Measurements from ENCODE around the gene PLCL1. TPM values are rescaled to one million over a fixed set of nuclear protein-coding genes. Genes with fewer than 3 reads are reported as not detected.
"Not testable (repeated sequence)": the region's sequence is repeated elsewhere in the genome, so short reads cannot be mapped to it uniquely, and the experiment has no call there.

PLCL1 gene
- total and polyA plus RNA-seq, 3 experiments from 2014 or later, result 0.70 to 2.0 (median 0.71) TPM

DNA sequence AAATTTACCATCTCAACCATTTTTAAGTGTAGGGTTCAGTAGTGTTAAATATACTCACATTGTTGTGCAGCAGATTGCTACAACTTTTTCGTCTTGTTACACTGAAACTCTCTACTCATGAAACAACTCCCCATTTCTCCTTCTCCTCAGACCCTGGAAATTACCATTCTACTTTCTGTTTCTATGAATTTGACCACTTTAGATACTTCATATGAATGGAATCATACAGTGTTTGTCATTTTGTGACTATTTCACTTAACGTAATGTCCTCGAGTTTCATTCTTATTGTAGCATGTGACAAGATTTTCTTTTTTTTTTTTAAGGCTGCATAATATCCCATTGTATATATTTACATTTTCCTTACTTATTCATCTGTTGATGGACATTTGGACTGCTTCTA is 203.8 kb downstream of the PLCL1 start:
- H3K4me3 ChIP-seq (ENCODE audit: low read length), result no peak overlapping the region
- no peak for DNase-seq
- peaks cover 6% of the 10 kb centered on the region for H3K4me1 ChIP-seq (ENCODE audit: insufficient read depth, low read length)
- no peaks in the 10 kb centered on the region for H3K27me3 ChIP-seq (ENCODE audit: insufficient read depth, low read length, poor library complexity, severe bottlenecking)
- H3K27ac Mint-ChIP-seq, result peak overlapping the region in 1 of 8 donors; percentile 34
- no peak overlapping the region for H3K4me3 Mint-ChIP-seq
- ChIA-PET POLR2A (no interaction called here), CTCF (no interaction called here)
- peaks cover 0 to 11% (median 2%) of the 10 kb centered on the region in 3 donors for H3K36me3 Mint-ChIP-seq
- H3K9me3 Mint-ChIP-seq, result peaks cover 15 to 25% (median 21%) of the 10 kb centered on the region in 5 donors
- no peaks in the 10 kb centered on the region for H3K36me3 ChIP-seq (ENCODE audit: insufficient read depth, low read length)
- H3K9me3 ChIP-seq (ENCODE audit: low read length), result no peaks in the 10 kb centered on the region
- H3K4me1 Mint-ChIP-seq, result peaks cover 9 to 39% (median 11%) of the 10 kb centered on the region in 3 donors
- H3K27ac ChIP-seq (ENCODE audit: low read depth, low read length), result no peak overlapping the region
- peaks cover 0 to 2% of the 10 kb centered on the region in 2 donors for H3K27me3 Mint-ChIP-seq

DNA sequence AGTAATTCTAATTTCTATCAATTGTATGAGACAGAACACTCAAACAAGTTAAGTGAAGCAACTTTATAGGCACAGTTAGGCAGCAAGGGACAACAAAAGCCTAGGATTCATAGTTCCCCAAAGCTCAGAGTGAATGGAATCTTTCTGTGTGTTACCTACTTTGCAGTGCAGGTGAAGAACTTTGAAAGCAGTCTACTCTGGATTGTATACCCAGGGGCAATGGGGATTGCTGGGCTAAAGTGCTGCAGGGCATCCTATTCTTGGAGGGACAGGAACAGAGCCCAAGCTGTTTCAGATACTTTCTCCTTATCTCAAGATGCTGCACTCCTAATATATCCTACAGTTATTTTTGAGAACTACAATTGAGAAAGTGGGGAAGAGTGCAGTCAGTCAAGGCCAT is 207.6 kb downstream of the PLCL1 start:
- Histone ChIP-seq H3K9me3 (ENCODE audit: low read length) (no peaks in the 10 kb centered on the region), H3K36me3 (ENCODE audit: insufficient read depth, low read length) (no peaks in the 10 kb centered on the region), H3K27me3 (ENCODE audit: insufficient read depth, low read length, poor library complexity, severe bottlenecking) (no peaks in the 10 kb centered on the region), H3K4me1 (ENCODE audit: insufficient read depth, low read length) (peaks cover 10% of the 10 kb centered on the region), H3K27ac (ENCODE audit: low read depth, low read length) (no peak overlapping the region), H3K4me3 (ENCODE audit: low read length) (no peak overlapping the region)
- CTCF ChIA-PET, result no interaction called here
- H3K36me3 Mint-ChIP-seq, result peaks cover 0 to 12% (median 2%) of the 10 kb centered on the region in 3 donors
- H3K27me3 Mint-ChIP-seq, result no peaks in the 10 kb centered on the region
- DNase-seq, result no peak
- H3K4me3 Mint-ChIP-seq, result no peak overlapping the region
- peaks cover 0 to 9% (median 2%) of the 10 kb centered on the region in 3 donors for H3K4me1 Mint-ChIP-seq
- no peak overlapping the region for H3K27ac Mint-ChIP-seq
- H3K9me3 Mint-ChIP-seq, result peaks cover 15 to 28% (median 25%) of the 10 kb centered on the region in 5 donors
- POLR2A ChIA-PET, result no interaction called here

DNA sequence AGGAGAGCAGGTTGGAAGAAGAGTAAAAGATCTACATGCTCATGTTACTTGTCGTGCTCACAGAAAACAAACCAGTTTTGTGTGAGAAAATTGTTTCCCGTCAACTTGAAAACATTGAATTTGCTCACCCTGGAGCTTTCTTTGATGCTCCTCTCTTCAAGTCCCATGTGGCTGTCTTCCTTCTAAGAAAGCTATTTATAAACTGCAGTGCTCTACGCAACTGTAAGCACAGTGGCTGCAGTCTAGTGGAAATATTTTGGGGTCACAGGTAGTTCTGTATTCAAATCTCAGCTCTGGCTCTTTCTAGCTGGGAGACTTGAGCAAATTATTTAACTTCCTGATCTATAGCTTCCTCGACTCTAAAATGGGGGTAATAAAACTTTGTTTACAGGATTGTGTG is 211.8 kb downstream of the PLCL1 start:
- Histone ChIP-seq H3K27me3 (ENCODE audit: insufficient read depth, low read length, poor library complexity, severe bottlenecking) (no peaks in the 10 kb centered on the region), H3K4me3 (ENCODE audit: low read length) (no peak overlapping the region), H3K27ac (ENCODE audit: low read depth, low read length) (no peak overlapping the region), H3K4me1 (ENCODE audit: insufficient read depth, low read length) (peaks cover 10% of the 10 kb centered on the region), H3K9me3 (ENCODE audit: low read length) (no peaks in the 10 kb centered on the region), H3K36me3 (ENCODE audit: insufficient read depth, low read length) (no peaks in the 10 kb centered on the region)
- no peak overlapping the region for H3K4me3 Mint-ChIP-seq
- peaks cover 0 to 2% (median 0%) of the 10 kb centered on the region in 3 donors for H3K4me1 Mint-ChIP-seq
- DNase-seq, result no peak
- H3K27ac Mint-ChIP-seq, result no peak overlapping the region
- no peaks in the 10 kb centered on the region for H3K27me3 Mint-ChIP-seq
- peaks cover 8 to 22% (median 13%) of the 10 kb centered on the region in 5 donors for H3K9me3 Mint-ChIP-seq
- ChIA-PET CTCF (no interaction called here), POLR2A (no interaction called here)
- H3K36me3 Mint-ChIP-seq, result peaks cover 0 to 10% (median 0%) of the 10 kb centered on the region in 3 donors

DNA sequence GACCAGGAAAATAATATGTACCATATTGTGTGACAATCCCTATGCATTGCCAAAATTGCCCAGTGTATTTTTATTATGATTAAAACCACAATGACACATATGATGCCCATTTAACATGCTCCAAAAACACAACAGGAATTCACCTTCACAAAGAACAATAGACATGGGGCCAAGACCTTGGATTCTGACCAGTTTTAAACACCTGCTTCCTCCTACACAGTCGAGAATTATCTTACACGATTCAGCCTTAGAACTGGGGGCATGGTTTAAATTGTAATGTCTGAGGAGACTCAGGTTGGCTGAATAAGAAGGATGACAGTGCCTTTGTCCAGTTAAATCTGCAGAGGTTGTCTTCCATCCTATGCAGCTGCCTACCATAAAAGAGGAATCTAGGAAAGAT is 212.7 kb downstream of the PLCL1 start:
- H3K27ac ChIP-seq (ENCODE audit: low read depth, low read length), result no peak overlapping the region
- peaks cover 10% of the 10 kb centered on the region for H3K4me1 ChIP-seq (ENCODE audit: insufficient read depth, low read length)
- Mint-ChIP-seq H3K27ac (no peak overlapping the region), H3K27me3 (no peaks in the 10 kb centered on the region), H3K4me1 (peaks cover 0 to 2% (median 0%) of the 10 kb centered on the region in 3 donors), H3K36me3 (peaks cover 0 to 4% (median 0%) of the 10 kb centered on the region in 3 donors), H3K4me3 (no peak overlapping the region), H3K9me3 (peaks cover 2 to 15% (median 9%) of the 10 kb centered on the region in 5 donors)
- no peaks in the 10 kb centered on the region for H3K9me3 ChIP-seq (ENCODE audit: low read length)
- ChIA-PET POLR2A (no interaction called here), CTCF (no interaction called here)
- no peak for DNase-seq
- H3K27me3 ChIP-seq (ENCODE audit: insufficient read depth, low read length, poor library complexity, severe bottlenecking), result no peaks in the 10 kb centered on the region
- no peak overlapping the region for H3K4me3 ChIP-seq (ENCODE audit: low read length)
- H3K36me3 ChIP-seq (ENCODE audit: insufficient read depth, low read length), result no peaks in the 10 kb centered on the region

DNA sequence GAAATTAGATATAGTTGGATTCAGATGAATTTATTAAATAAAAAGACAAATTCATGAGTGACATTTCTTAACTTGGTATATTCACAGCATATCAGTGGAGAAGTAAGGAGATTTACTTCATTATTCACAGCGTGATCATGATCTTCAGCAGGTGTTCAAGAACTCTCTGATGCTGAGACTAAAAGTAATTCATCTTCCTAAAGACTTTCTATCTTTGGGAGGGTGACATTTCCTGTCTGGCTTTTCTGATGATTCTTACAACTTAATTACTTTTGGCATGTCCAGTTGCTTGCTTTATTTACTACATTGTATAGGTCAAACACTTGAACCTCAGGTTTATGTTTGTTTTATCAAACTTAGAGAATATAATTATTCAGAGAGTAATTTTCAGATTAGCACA is 224.6 kb downstream of the PLCL1 start:
- CTCF ChIA-PET, result no interaction called here
- H3K27me3 ChIP-seq (ENCODE audit: insufficient read depth, low read length, poor library complexity, severe bottlenecking), result no peaks in the 10 kb centered on the region
- peaks cover 0 to 9% (median 0%) of the 10 kb centered on the region in 3 donors for H3K4me1 Mint-ChIP-seq
- DNase-seq, result no peak
- no peaks in the 10 kb centered on the region for H3K36me3 ChIP-seq (ENCODE audit: insufficient read depth, low read length)
- H3K4me3 ChIP-seq (ENCODE audit: low read length), result no peak overlapping the region
- peak overlapping the region in 1 of 8 donors; percentile 36 for H3K27ac Mint-ChIP-seq
- no peaks in the 10 kb centered on the region for H3K4me1 ChIP-seq (ENCODE audit: insufficient read depth, low read length)
- no peak overlapping the region for H3K4me3 Mint-ChIP-seq
- no peaks in the 10 kb centered on the region for H3K9me3 ChIP-seq (ENCODE audit: low read length)
- H3K27ac ChIP-seq (ENCODE audit: low read depth, low read length), result no peak overlapping the region
- no peaks in the 10 kb centered on the region for H3K36me3 Mint-ChIP-seq
- no peaks in the 10 kb centered on the region for H3K27me3 Mint-ChIP-seq
- POLR2A ChIA-PET, result no interaction called here
- H3K9me3 Mint-ChIP-seq, result peaks cover 0 to under 1% (median 0%) of the 10 kb centered on the region in 5 donors

DNA sequence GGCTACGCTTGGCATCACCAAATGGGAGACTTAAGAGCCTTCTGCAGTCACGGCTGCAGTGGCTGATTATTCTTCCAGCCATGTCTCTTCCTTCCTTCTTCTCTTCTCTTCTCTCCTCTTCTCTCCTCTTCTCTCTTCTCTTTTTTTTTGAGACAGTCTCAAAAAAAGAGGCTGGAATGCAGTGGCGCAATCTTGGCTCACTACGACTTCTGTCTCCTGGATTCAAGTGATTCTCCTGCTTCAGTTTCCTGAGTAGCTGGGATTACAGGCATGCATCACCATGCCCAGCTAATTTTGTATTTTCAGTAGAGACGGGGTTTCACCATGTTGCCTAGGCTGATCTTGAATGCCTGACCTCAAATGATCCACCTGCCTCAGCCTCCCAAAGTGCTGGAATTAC is 225.2 kb downstream of the PLCL1 start:
- H3K4me1 ChIP-seq (ENCODE audit: insufficient read depth, low read length); H3K9me3 ChIP-seq (ENCODE audit: low read length); H3K36me3 Mint-ChIP-seq; CTCF ChIA-PET; DNase-seq; POLR2A ChIA-PET; H3K27ac ChIP-seq (ENCODE audit: low read depth, low read length); H3K4me3 Mint-ChIP-seq; H3K27me3 Mint-ChIP-seq; H3K4me3 ChIP-seq (ENCODE audit: low read length); H3K36me3 ChIP-seq (ENCODE audit: insufficient read depth, low read length); H3K4me1 Mint-ChIP-seq; H3K27ac Mint-ChIP-seq; H3K9me3 Mint-ChIP-seq; H3K27me3 ChIP-seq (ENCODE audit: insufficient read depth, low read length, poor library complexity, severe bottlenecking): not testable (repeated sequence)

DNA sequence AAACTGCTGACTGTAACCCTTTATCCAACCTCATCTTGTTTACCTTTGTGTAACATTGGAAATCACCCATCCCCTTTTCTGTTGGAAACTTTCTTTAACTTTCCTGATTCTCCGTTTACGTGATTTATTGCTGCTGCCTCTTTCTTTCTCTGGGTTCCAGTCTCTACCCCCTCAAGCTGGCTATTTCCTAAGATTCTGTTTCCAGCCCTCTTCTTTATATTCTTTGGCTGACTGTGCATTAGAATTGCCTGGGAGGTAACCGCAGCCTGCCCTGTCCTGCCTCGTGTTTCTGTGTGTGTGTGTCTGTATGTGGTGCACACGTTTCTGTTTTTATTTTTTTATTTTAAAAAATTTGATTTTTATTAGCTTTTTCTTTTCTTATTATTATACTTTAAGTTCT is 229.2 kb downstream of the PLCL1 start:
- no peaks in the 10 kb centered on the region for H3K4me1 ChIP-seq (ENCODE audit: insufficient read depth, low read length)
- peaks cover 0 to 1% of the 10 kb centered on the region in 2 donors for H3K27me3 Mint-ChIP-seq
- H3K27me3 ChIP-seq (ENCODE audit: insufficient read depth, low read length, poor library complexity, severe bottlenecking), result no peaks in the 10 kb centered on the region
- H3K9me3 ChIP-seq (ENCODE audit: low read length), result no peaks in the 10 kb centered on the region
- H3K4me3 ChIP-seq (ENCODE audit: low read length), result no peak overlapping the region
- H3K4me3 Mint-ChIP-seq, result no peak overlapping the region
- no peak overlapping the region for H3K27ac ChIP-seq (ENCODE audit: low read depth, low read length)
- no peaks in the 10 kb centered on the region for H3K36me3 Mint-ChIP-seq
- ChIA-PET CTCF (no interaction called here), POLR2A (no interaction called here)
- H3K27ac Mint-ChIP-seq, result no peak overlapping the region
- no peaks in the 10 kb centered on the region for H3K36me3 ChIP-seq (ENCODE audit: insufficient read depth, low read length)
- H3K9me3 Mint-ChIP-seq, result peaks cover 0 to 6% (median 0%) of the 10 kb centered on the region in 5 donors
- no peak for DNase-seq
- peaks cover 0 to 13% (median 0%) of the 10 kb centered on the region in 3 donors for H3K4me1 Mint-ChIP-seq

DNA sequence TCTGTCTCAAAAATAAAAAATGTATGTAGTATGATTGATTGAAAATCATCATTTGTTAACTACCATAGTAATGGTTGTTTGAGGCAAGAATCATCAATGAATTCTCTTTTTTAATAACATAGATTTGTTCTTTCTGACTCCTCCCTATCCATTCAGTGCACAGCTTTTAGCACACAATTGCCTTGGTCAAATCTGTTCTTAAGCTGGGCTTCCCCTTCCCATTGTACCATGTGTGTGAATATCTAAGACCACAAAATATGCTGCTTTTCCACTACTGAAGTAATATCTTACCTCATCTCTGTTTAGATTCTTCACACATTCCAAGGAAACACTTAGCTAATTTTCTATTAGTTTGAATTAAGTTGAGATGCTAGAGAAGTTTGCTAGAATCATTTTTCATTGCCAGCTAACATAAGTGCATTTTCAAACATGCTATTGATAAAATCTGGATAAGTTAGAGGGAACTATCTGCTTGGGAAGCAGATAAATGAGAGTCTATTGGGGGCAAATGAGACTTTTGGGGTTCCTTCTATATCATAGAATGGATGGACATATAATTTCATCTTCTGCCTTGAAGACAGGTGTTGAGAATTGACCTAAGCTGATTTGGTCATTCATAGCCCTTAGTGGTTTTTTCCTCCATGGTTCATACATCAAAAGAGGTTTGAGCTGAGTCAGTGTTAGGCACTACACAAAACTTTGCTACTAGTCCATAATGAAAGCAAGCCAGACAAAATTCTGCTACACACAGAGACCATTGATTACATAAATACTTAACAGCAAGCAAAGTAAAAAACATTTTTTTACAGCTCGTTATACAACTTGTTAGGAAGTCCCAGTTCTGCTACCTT is 231.9 kb downstream of the PLCL1 start:
- no peak overlapping the region for H3K4me3 ChIP-seq (ENCODE audit: low read length)
- peaks cover 0 to 7% (median 6%) of the 10 kb centered on the region in 3 donors for H3K4me1 Mint-ChIP-seq
- H3K36me3 Mint-ChIP-seq, result no peaks in the 10 kb centered on the region
- H3K9me3 ChIP-seq (ENCODE audit: low read length), result no peaks in the 10 kb centered on the region
- no peaks in the 10 kb centered on the region for H3K36me3 ChIP-seq (ENCODE audit: insufficient read depth, low read length)
- no peak overlapping the region for H3K27ac Mint-ChIP-seq
- ChIA-PET POLR2A (no interaction called here), CTCF (no interaction called here)
- H3K27ac ChIP-seq (ENCODE audit: low read depth, low read length), result no peak overlapping the region
- H3K4me3 Mint-ChIP-seq, result no peak overlapping the region
- DNase-seq, result no peak
- peaks cover 0 to 6% (median 0%) of the 10 kb centered on the region in 5 donors for H3K9me3 Mint-ChIP-seq
- H3K27me3 ChIP-seq (ENCODE audit: insufficient read depth, low read length, poor library complexity, severe bottlenecking), result no peaks in the 10 kb centered on the region
- H3K27me3 Mint-ChIP-seq, result peaks cover 0 to 1% of the 10 kb centered on the region in 2 donors
- peaks cover 9% of the 10 kb centered on the region for H3K4me1 ChIP-seq (ENCODE audit: insufficient read depth, low read length)

All from CD8-positive, alpha-beta memory T cell (primary cell).